ENCODE data around the gene DCAF4L1. TPM values are rescaled to one million over a fixed set of nuclear protein-coding genes. Genes with fewer than 3 reads are reported as not detected.

The DCAF4L1 gene
- total and polyA plus RNA-seq, 2 donors (not counting 1 experiment from before 2014, with no cell fraction given), result 0.20 to 0.31 TPM

GRCh38 chr4:41957634-41958033, 23.9 kb upstream of the DCAF4L1 start:
- DNase-seq (peak; percentile 48), ATAC-seq (ENCODE audit: low read depth) (peak; percentile 24)
- Histone ChIP-seq H4K20me1 (ENCODE audit: control insufficient read depth, insufficient read depth, low read length, poor library complexity, severe bottlenecking) (no peaks in the 10 kb centered on the region), H3K79me2 (ENCODE audit: control insufficient read depth, insufficient read depth, low read length) (no peaks in the 10 kb centered on the region), H3K36me3 (replicated peaks in 1 of 2; ENCODE audit: control extremely low read depth in 1 of 2, control insufficient read depth in 1 of 2, extremely low read depth in 1 of 2, insufficient read depth in 2 of 2, low read length in 1 of 2) (peaks cover 2 to 12% of the 10 kb centered on the region in 2 experiments), H3K9me3 (ENCODE audit: control extremely low read depth in 1 of 3, control insufficient read depth in 2 of 3, insufficient read depth in 1 of 3, low read length in 2 of 3) (no peaks in the 10 kb centered on the region), H3K9ac (ENCODE audit: low read length) (no peak overlapping the region), H2AFZ (ENCODE audit: insufficient read depth, low read depth, low read length, poor library complexity, severe bottlenecking) (no peak overlapping the region), H3K4me3 (ENCODE audit: control extremely low read depth in 1 of 5, extremely low read depth in 1 of 5, insufficient read depth in 1 of 5, low read depth in 2 of 5, low read length in 4 of 5) (no peak overlapping the region), H3K4me1 (ENCODE audit: control insufficient read depth in 2 of 2, insufficient read depth in 2 of 2, low read length in 2 of 2) (no peaks in the 10 kb centered on the region), H3K4me2 (replicated peaks; ENCODE audit: low read depth, low read length, poor library complexity, severe bottlenecking) (no peak overlapping the region), H3K27me3 (replicated peaks in 1 of 4; ENCODE audit: control extremely low read depth in 1 of 4, control insufficient read depth in 3 of 4, insufficient read depth in 4 of 4, low read length in 3 of 4) (no peaks in the 10 kb centered on the region), H3K27ac (ENCODE audit: low read length in 2 of 2) (no peak overlapping the region)
- no CpG with 5 or more reads among the region's 1 CpG for WGBS (ENCODE audit: insufficient coverage)
- CTCF ChIA-PET, result interaction anchor here (0.7 to 1.7 kb wide), 11 partner anchors 9 to 562 kb away, joined by 3 to 22 read pairs (median 4); partner anchors contain the start of gene TMEM33
- H3K27ac Mint-ChIP-seq, result no peak overlapping the region
- POLR2A ChIA-PET, result no interaction called here
- H3K27me3 Mint-ChIP-seq, result no peaks in the 10 kb centered on the region
- TF ChIP-seq, protein P1, sequence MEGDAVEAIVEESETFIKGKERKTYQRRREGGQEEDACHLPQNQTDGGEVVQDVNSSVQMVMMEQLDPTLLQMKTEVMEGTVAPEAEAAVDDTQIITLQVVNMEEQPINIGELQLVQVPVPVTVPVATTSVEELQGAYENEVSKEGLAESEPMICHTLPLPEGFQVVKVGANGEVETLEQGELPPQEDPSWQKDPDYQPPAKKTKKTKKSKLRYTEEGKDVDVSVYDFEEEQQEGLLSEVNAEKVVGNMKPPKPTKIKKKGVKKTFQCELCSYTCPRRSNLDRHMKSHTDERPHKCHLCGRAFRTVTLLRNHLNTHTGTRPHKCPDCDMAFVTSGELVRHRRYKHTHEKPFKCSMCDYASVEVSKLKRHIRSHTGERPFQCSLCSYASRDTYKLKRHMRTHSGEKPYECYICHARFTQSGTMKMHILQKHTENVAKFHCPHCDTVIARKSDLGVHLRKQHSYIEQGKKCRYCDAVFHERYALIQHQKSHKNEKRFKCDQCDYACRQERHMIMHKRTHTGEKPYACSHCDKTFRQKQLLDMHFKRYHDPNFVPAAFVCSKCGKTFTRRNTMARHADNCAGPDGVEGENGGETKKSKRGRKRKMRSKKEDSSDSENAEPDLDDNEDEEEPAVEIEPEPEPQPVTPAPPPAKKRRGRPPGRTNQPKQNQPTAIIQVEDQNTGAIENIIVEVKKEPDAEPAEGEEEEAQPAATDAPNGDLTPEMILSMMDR (IDR thresholded peaks at IDR 0.05), result peak; percentile 67
- no peak for TF ChIP-seq EZH2 (IDR thresholded peaks at IDR 0.05; ENCODE audit: borderline replicate concordance, insufficient read depth, low read depth, low read length, poor library complexity, severe bottlenecking)
- intact Hi-C loops (cut with micrococcal nuclease), result loop anchor here (2.0 to 5.0 kb wide), 2 partner anchors 323 to 565 kb away; no protein-coding TSS in a partner anchor
- no peak overlapping the region for H3K4me3 Mint-ChIP-seq
- H3K4me1 Mint-ChIP-seq, result no peaks in the 10 kb centered on the region
- H3K9me3 Mint-ChIP-seq (ENCODE audit: insufficient read depth), result no peaks in the 10 kb centered on the region

- Mint-ChIP-seq H3K4me1 (no peaks in the 10 kb centered on the region), H3K27me3 (no peaks in the 10 kb centered on the region), H3K4me3 (no peak overlapping the region), H3K27ac (no peak overlapping the region), H3K9me3 (ENCODE audit: insufficient read depth) (peaks cover 1% of the 10 kb centered on the region)
- Histone ChIP-seq H3K4me3 (ENCODE audit: control extremely low read depth in 1 of 5, extremely low read depth in 1 of 5, insufficient read depth in 1 of 5, low read depth in 2 of 5, low read length in 4 of 5) (no peak overlapping the region), H3K9ac (ENCODE audit: low read length) (no peak overlapping the region), H3K36me3 (replicated peaks in 1 of 2; ENCODE audit: control extremely low read depth in 1 of 2, control insufficient read depth in 1 of 2, extremely low read depth in 1 of 2, insufficient read depth in 2 of 2, low read length in 1 of 2) (no peaks in the 10 kb centered on the region), H3K4me1 (ENCODE audit: control insufficient read depth in 2 of 2, insufficient read depth in 2 of 2, low read length in 2 of 2) (no peaks in the 10 kb centered on the region), H3K27me3 (replicated peaks in 1 of 4; ENCODE audit: control extremely low read depth in 1 of 4, control insufficient read depth in 3 of 4, insufficient read depth in 4 of 4, low read length in 3 of 4) (no peaks in the 10 kb centered on the region), H3K79me2 (ENCODE audit: control insufficient read depth, insufficient read depth, low read length) (no peaks in the 10 kb centered on the region), H4K20me1 (ENCODE audit: control insufficient read depth, insufficient read depth, low read length, poor library complexity, severe bottlenecking) (no peaks in the 10 kb centered on the region), H3K27ac (ENCODE audit: low read length in 2 of 2) (no peak overlapping the region), H2AFZ (ENCODE audit: insufficient read depth, low read depth, low read length, poor library complexity, severe bottlenecking) (no peak overlapping the region), H3K9me3 (ENCODE audit: control extremely low read depth in 1 of 3, control insufficient read depth in 2 of 3, insufficient read depth in 1 of 3, low read length in 2 of 3) (no peaks in the 10 kb centered on the region), H3K4me2 (replicated peaks; ENCODE audit: low read depth, low read length, poor library complexity, severe bottlenecking) (no peak overlapping the region)
- peak; percentile 40 for DNase-seq
- WGBS (ENCODE audit: insufficient coverage), result no CpG with 5 or more reads among the region's 4 CpGs
- intact Hi-C loops (cut with micrococcal nuclease), result no loop called here
- POLR2A ChIA-PET, result no interaction called here
- CTCF ChIA-PET, result interaction anchor here (0.6 to 1.2 kb wide), 3 partner anchors 76 to 681 kb away, joined by 3 read pairs; no protein-coding TSS in a partner anchor
- no peak for ATAC-seq (ENCODE audit: low read depth)
- TF ChIP-seq EZH2 (IDR thresholded peaks at IDR 0.05; ENCODE audit: borderline replicate concordance, insufficient read depth, low read depth, low read length, poor library complexity, severe bottlenecking), result no peak
- TF ChIP-seq, protein P1 (IDR thresholded peaks at IDR 0.05), result peak; percentile 69
Measured at GRCh38 chr4:41963105-41963504, 18.5 kb upstream of the DCAF4L1 start.
